Neural progenitor cell (in vitro differentiated cells): ENCODE measurements around the gene SLCO4A1.

Experiments used
- EZH2 ChIP-seq: fragments of 200-600 bp; sonication (generic); IDR thresholded peaks from 2 replicates; pipeline ENCODE4 v1.6.1; 2017; ENCODE audit warnings: antibody characterized with exemption, mild to moderate bottlenecking, moderate library complexity
- EZH2phosphoT487 ChIP-seq: fragments of 200-600 bp; sonication (generic); IDR thresholded peaks from 2 replicates; pipeline ENCODE4 v1.6.1; 2017; ENCODE audit warnings: antibody characterized with exemption
- TF ChIP-seq, protein P1 (sequence below): fragments of 200-600 bp; sonication (generic); IDR thresholded peaks from 2 replicates; pipeline ENCODE4 v1.5.1; 2017; ENCODE audit warnings: antibody characterized with exemption, mild to moderate bottlenecking

DNA sequence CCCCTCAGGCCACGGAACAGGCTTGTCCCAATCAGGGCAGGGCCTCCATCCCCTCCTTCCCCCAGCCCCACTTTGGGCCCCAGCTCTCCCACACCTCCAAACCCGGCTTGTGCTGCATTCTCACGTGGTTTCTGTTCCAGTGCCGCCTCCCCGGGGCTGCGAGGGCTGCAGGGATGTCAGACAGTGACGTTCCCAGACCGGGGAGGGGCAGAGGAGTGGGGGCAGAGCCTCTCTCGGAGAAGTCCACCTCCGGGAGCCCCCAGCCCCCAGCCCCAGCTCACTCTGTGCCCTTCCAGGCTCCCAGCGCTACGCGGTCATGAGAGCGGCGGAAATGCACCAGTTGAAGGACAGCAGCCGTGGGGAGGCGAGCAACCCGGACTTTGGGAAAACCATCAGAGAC, 18.5 kb downstream of the SLCO4A1 start:
- TF ChIP-seq, protein P1, sequence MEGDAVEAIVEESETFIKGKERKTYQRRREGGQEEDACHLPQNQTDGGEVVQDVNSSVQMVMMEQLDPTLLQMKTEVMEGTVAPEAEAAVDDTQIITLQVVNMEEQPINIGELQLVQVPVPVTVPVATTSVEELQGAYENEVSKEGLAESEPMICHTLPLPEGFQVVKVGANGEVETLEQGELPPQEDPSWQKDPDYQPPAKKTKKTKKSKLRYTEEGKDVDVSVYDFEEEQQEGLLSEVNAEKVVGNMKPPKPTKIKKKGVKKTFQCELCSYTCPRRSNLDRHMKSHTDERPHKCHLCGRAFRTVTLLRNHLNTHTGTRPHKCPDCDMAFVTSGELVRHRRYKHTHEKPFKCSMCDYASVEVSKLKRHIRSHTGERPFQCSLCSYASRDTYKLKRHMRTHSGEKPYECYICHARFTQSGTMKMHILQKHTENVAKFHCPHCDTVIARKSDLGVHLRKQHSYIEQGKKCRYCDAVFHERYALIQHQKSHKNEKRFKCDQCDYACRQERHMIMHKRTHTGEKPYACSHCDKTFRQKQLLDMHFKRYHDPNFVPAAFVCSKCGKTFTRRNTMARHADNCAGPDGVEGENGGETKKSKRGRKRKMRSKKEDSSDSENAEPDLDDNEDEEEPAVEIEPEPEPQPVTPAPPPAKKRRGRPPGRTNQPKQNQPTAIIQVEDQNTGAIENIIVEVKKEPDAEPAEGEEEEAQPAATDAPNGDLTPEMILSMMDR: no peak
- TF ChIP-seq EZH2 (no peak), EZH2phosphoT487 (no peak)
